SJSA1 (cell line): ENCODE data around the gene MAP1LC3B. TPM values are rescaled to one million over a fixed set of nuclear protein-coding genes. Genes with fewer than 3 reads are reported as not detected.
A peak's percentile ranks its signal among the peaks of the same experiment; 100 is the strongest.

Experiments used
- DNase-seq, 2 experiments: peaks; one replicate each; pipeline ENCODE4 v3.0.0-alpha.2; 2015 to 2020; ENCODE audit warnings: low spot score in 2 of 2, low read depth in 1 of 2
- H3K27ac ChIP-seq: fragments of 250-450 bp; sonication (Bioruptor Pico); 2 replicates; pipeline ENCODE4 v1.5.1; 2020; ENCODE audit warnings: mild to moderate bottlenecking, moderate library complexity
- H3K27me3 ChIP-seq: fragments of 250-450 bp; sonication (Bioruptor Pico); replicated peaks from 2 replicates; pipeline ENCODE4 v1.5.1; 2020; ENCODE audit warnings: mild to moderate bottlenecking, moderate library complexity
- H3K36me3 ChIP-seq: fragments of 250-450 bp; sonication (Bioruptor Pico); 2 replicates; pipeline ENCODE4 v1.5.1; 2020; ENCODE audit warnings: mild to moderate bottlenecking
- H3K4me1 ChIP-seq: fragments of 250-450 bp; sonication (Bioruptor Pico); replicated peaks from 2 replicates; pipeline ENCODE4 v1.6.1; 2021; ENCODE audit warnings: mild to moderate bottlenecking
- H3K4me3 ChIP-seq: fragments of 250-450 bp; sonication (Bioruptor Pico); 2 replicates; pipeline ENCODE4 v1.5.1; 2020; ENCODE audit warnings: mild to moderate bottlenecking
- H3K9me3 ChIP-seq: fragments of 250-450 bp; sonication (Bioruptor Pico); replicated peaks from 2 replicates; pipeline ENCODE4 v1.5.1; 2020; ENCODE audit warnings: mild to moderate bottlenecking
- total RNA-seq: library from RNA; depleted of rRNA; stranded (reverse); fragments of >200 nt; shearing (Covaris generic); gene quantifications from 2 replicates; pipeline ENCODE4 v1.2.3, GENCODE V29; 2014

The MAP1LC3B gene
- total RNA-seq, 1 experiment from 2014 or later: 21.3 TPM

GRCh38 chr16:87392821-87393679, 914 bp downstream of the MAP1LC3B start:
- H3K27me3 ChIP-seq: no peaks in the 10 kb centered on the region
- peaks cover 17% of the 10 kb centered on the region for H3K36me3 ChIP-seq
- H3K27ac ChIP-seq: no peak overlapping the region
- peak in 1 of 2 experiments; percentile 41 for DNase-seq
- H3K4me3 ChIP-seq: peak overlapping the region; percentile 98
- peaks cover 29% of the 10 kb centered on the region for H3K4me1 ChIP-seq
- H3K9me3 ChIP-seq: no peaks in the 10 kb centered on the region; the same call in 1 of the 2 replicates

GRCh38 chr16:87393680-87394055, 1.5 kb downstream of the MAP1LC3B start:
- Histone ChIP-seq H3K27ac (no peak overlapping the region), H3K4me1 (peaks cover 24% of the 10 kb centered on the region), H3K4me3 (peak overlapping the region; percentile 98; the same call in 1 of the 2 replicates), H3K27me3 (no peaks in the 10 kb centered on the region), H3K9me3 (no peaks in the 10 kb centered on the region; the same call in 1 of the 2 replicates), H3K36me3 (peaks cover 20% of the 10 kb centered on the region)
- DNase-seq: no peak

DNA sequence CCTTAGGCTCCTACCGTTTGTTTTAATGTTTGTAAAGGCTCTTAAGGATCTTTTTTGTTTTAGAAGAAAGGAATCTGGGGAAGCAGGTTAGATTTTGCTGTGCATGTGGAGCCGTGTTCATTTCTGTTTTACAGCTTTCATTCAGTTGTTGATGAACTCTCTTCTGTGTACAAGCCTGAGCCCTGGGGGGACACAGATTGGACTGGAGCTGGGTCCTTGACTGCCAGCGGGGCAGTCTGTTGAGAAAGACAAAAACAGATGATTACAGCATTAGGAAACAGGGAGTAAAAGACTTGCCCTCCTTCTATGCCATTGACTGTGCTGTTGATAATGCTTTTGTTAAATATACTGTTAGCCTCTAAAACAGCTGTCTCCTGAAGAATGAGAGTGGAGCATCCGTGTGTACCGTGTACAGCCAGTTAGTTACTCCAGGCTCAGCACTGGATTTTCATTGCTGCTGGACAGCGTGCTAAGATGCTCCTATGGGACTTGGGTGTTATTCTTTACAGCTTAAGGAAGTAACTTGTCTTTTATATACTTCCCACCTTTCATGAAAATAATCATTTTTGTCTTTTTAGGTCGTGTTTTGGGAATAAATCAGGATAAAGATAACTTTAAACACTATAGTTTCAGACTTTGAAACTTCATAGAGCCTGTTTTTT, 3.2 kb downstream of the MAP1LC3B start:
- Histone ChIP-seq H3K27ac (no peak overlapping the region), H3K9me3 (no peaks in the 10 kb centered on the region; the same call in 1 of the 2 replicates), H3K27me3 (no peaks in the 10 kb centered on the region), H3K4me3 (no peak overlapping the region), H3K4me1 (peaks cover 23% of the 10 kb centered on the region), H3K36me3 (peaks cover 31% of the 10 kb centered on the region)
- no peak for DNase-seq

DNA sequence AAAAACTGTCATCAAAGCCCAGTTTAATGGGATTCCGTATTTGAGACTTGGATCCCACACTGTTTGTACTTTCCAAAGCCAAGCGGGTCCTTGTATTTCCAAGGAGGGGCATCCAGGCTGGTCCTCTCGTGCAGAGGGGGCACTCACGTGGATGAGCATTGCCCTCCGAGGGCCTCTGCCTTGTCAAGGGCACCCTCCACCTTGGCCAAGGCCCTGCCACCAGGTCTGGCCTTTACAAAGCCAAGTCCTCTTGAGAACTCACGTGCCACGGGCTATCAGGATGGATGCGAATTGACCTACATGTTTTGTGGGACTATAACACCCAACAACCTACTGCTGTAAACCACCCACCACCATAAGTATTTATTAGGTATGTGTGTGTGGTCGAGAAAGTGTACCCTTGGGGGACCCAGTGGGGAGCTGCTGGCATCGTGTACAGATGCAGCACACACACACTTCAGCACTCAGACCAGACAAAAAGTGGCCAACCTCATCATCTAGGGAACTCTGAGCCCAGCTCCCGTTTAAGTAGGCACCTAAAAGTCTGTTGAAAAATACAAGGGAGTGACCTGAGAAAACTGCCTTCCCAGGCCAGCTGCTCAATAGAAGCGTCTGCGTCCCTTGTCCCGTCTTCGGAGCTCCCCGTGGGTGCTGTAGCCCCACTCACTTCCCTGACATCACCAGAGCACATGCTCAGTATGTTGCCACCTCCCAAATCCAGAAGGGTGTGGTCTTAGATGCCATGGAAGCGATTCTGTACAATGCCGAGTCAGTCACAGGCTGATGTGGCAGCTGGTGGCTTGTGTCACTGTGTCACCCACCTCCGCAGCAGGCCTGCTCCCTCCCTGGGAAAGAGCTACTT, 12.9 kb downstream of the MAP1LC3B start:
- no peak overlapping the region for H3K27ac ChIP-seq
- H3K9me3 ChIP-seq: no peaks in the 10 kb centered on the region
- H3K4me3 ChIP-seq: no peak overlapping the region
- no peaks in the 10 kb centered on the region for H3K4me1 ChIP-seq
- H3K36me3 ChIP-seq: peaks cover 73% of the 10 kb centered on the region
- 0 out of 2 replicates have a peak, but pooled peaks cover 4% of the 10 kb centered on the region for H3K27me3 ChIP-seq
- DNase-seq: no peak

DNA sequence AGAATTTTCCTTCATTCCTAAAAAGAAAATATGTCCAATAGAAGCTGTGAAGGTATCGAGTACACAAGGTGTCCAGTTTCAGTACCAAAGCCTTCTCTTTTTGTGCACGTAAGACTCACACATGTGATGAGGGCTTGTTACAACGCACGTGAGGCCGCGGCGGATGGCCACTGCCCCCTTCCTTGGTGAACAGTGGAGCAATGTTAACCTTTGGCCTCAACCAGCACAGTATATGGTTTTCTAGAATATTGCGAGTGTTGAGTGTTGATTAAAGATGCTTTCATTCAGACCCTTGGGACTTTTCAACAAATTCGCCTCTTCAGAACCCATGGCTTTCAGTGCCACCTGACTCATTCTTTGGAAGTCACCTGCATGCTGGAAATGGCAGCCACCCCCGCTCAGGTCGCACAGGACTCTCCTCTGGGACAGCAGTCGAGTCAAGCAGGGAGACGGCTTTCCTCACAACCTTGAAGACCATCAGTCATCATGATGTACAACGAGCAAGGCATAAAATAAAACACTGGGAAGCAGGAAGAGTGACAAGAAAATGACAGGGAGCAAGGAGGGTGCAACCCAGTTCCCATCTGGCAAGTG, 14.5 kb downstream of the MAP1LC3B start:
- Histone ChIP-seq H3K9me3 (no peaks in the 10 kb centered on the region), H3K36me3 (peaks cover 77% of the 10 kb centered on the region), H3K27ac (no peak overlapping the region), H3K4me3 (no peak overlapping the region), H3K27me3 (0 out of 2 replicates have a peak, but pooled peaks cover 4% of the 10 kb centered on the region), H3K4me1 (no peaks in the 10 kb centered on the region)
- DNase-seq: no peak

DNA sequence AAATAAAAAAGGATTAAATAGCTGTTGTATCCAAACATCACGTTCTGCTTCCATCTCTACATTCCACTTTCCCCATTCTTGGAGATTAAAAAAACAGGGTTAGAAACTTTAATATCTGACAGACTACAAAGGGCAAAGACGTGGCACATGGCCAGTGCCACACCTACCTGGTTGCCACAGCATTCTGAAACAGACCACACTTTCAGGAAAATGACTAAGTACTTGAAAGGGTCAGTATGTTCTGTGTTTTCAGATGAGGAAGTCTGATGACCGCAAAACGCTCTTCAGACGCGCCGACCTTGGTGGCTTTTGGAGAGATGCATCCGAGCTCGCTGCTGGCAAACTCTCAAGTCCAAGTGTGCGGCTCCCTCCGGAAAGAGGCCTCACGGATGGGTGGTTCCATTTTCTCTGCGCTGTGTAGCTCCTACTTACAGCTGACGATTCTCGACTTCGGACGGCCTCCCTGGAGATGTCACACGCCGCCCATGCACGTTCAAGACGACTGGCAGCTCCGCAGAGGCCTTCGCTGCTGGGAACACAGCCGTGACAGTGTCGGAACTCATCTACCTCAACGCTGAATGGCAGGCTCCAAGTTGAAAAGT, 15.5 kb downstream of the MAP1LC3B start:
- H3K9me3 ChIP-seq: no peaks in the 10 kb centered on the region
- DNase-seq: no peak
- H3K4me1 ChIP-seq: no peaks in the 10 kb centered on the region
- H3K36me3 ChIP-seq: peaks cover 80% of the 10 kb centered on the region
- H3K4me3 ChIP-seq: no peak overlapping the region
- H3K27me3 ChIP-seq: 0 out of 2 replicates have a peak, but pooled peaks cover 4% of the 10 kb centered on the region
- H3K27ac ChIP-seq: no peak overlapping the region

GRCh38 chr16:87409153-87409552, 17.0 kb downstream of the MAP1LC3B start:
- H3K4me1 ChIP-seq: no peaks in the 10 kb centered on the region
- H3K27ac ChIP-seq: no peak overlapping the region
- no peak overlapping the region for H3K4me3 ChIP-seq
- no peaks in the 10 kb centered on the region for H3K9me3 ChIP-seq
- H3K27me3 ChIP-seq: 0 out of 2 replicates have a peak, but pooled peaks cover 4% of the 10 kb centered on the region
- H3K36me3 ChIP-seq: peaks cover 74% of the 10 kb centered on the region
- no peak for DNase-seq

GRCh38 chr16:87409781-87410180, 17.6 kb downstream of the MAP1LC3B start:
- H3K4me1 ChIP-seq: no peaks in the 10 kb centered on the region
- no peak for DNase-seq
- 0 out of 2 replicates have a peak, but pooled peaks cover 4% of the 10 kb centered on the region for H3K27me3 ChIP-seq
- no peak overlapping the region for H3K27ac ChIP-seq
- peaks cover 73% of the 10 kb centered on the region for H3K36me3 ChIP-seq
- no peaks in the 10 kb centered on the region for H3K9me3 ChIP-seq
- H3K4me3 ChIP-seq: no peak overlapping the region

- no peaks in the 10 kb centered on the region for H3K4me1 ChIP-seq
- H3K9me3 ChIP-seq: no peaks in the 10 kb centered on the region
- peaks cover 72% of the 10 kb centered on the region for H3K36me3 ChIP-seq
- 0 out of 2 replicates have a peak, but pooled peaks cover 4% of the 10 kb centered on the region for H3K27me3 ChIP-seq
- DNase-seq: no peak
- H3K27ac ChIP-seq: no peak overlapping the region
- H3K4me3 ChIP-seq: no peak overlapping the region
These were observed 18.4 kb downstream of the MAP1LC3B start for GRCh38 chr16:87410530-87410929.

DNA sequence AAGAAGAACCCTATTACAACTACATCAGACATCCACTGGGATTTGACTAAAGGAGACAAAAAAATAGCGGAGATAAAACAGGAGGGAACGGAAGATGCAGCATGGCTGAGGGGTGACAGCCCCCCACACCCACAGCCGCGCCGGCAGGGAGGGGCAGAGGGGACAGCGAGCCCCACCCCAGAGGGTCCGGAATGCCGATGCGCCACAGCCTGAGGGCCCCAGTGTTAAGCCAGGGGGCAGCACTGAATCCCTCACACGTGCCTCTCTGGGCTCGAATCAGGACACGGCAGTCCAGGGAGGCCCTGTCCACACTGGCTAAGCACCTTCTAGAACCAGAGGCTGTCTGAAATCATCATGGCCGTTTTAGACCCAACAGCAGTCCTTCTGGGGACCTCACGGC, 18.8 kb downstream of the MAP1LC3B start:
- no peaks in the 10 kb centered on the region for H3K4me1 ChIP-seq
- no peak overlapping the region for H3K27ac ChIP-seq
- H3K9me3 ChIP-seq: no peaks in the 10 kb centered on the region
- H3K36me3 ChIP-seq: peaks cover 75% of the 10 kb centered on the region
- H3K4me3 ChIP-seq: no peak overlapping the region
- 0 out of 2 replicates have a peak, but pooled peaks cover 4% of the 10 kb centered on the region for H3K27me3 ChIP-seq
- no peak for DNase-seq

GRCh38 chr16:87411375-87412271, 19.5 kb downstream of the MAP1LC3B start:
- Histone ChIP-seq H3K9me3 (no peaks in the 10 kb centered on the region), H3K27ac (no peak overlapping the region), H3K4me3 (no peak overlapping the region), H3K4me1 (no peaks in the 10 kb centered on the region), H3K27me3 (0 out of 2 replicates have a peak, but pooled peaks cover 4% of the 10 kb centered on the region), H3K36me3 (peaks cover 77% of the 10 kb centered on the region)
- DNase-seq: no peak

GRCh38 chr16:87412371-87412995, 20.3 kb downstream of the MAP1LC3B start:
- no peak for DNase-seq
- no peak overlapping the region for H3K4me3 ChIP-seq
- no peaks in the 10 kb centered on the region for H3K4me1 ChIP-seq
- H3K27ac ChIP-seq: no peak overlapping the region
- H3K9me3 ChIP-seq: no peaks in the 10 kb centered on the region
- H3K36me3 ChIP-seq: peaks cover 77% of the 10 kb centered on the region
- 0 out of 2 replicates have a peak, but pooled peaks cover 4% of the 10 kb centered on the region for H3K27me3 ChIP-seq
